Mesenchymal stem cell (in vitro differentiated cells and primary cell): ENCODE data around the gene LRRC10B.
A peak's percentile ranks its signal among the peaks of the same experiment; 100 is the strongest.

Experiments used
- DNase-seq: peaks from one replicate; pipeline ENCODE4 v3.0.0-alpha.2; 2013
- H2AFZ ChIP-seq: one replicate; pipeline ENCODE4 v1.6.1; 2013; ENCODE audit warnings: low read depth, mild to moderate bottlenecking, control low read depth, inconsistent platforms, low read length, moderate library complexity
- H2AK5ac ChIP-seq: 2 replicates; pipeline ENCODE4 v1.6.1; 2013; ENCODE audit warnings: low read length, moderate library complexity, mild to moderate bottlenecking, inconsistent platforms; ENCODE audit not compliant: severe bottlenecking
- H2BK120ac ChIP-seq: one replicate; pipeline ENCODE4 v1.6.1; 2013; ENCODE audit warnings: low read depth, mild to moderate bottlenecking, inconsistent platforms, low read length, moderate library complexity
- H2BK12ac ChIP-seq, 2 experiments: one replicate each; pipeline ENCODE4 v1.6.1; 2013; ENCODE audit warnings: inconsistent platforms in 2 of 2, low read length in 2 of 2, mild to moderate bottlenecking in 2 of 2, moderate library complexity in 2 of 2, control low read depth in 1 of 2
- H2BK15ac ChIP-seq: one replicate; pipeline ENCODE4 v1.6.1; 2013; ENCODE audit warnings: mild to moderate bottlenecking, low read depth, inconsistent platforms; ENCODE audit not compliant: poor library complexity, severe bottlenecking
- H2BK5ac ChIP-seq: 2 replicates; pipeline ENCODE4 v1.6.1; 2013; ENCODE audit warnings: low read depth, mild to moderate bottlenecking, low read length, control low read depth, inconsistent platforms; ENCODE audit not compliant: poor library complexity, severe bottlenecking
- H3K14ac ChIP-seq, 2 experiments: one replicate each; pipeline ENCODE4 v1.6.1; 2013; ENCODE audit warnings: inconsistent platforms in 2 of 2, low read length in 2 of 2, control low read depth in 1 of 2, mild to moderate bottlenecking in 1 of 2, moderate library complexity in 1 of 2
- H3K18ac ChIP-seq, 2 experiments: one replicate each; pipeline ENCODE4 v1.6.1; 2013; ENCODE audit warnings: inconsistent platforms in 2 of 2, low read length in 2 of 2, control low read depth in 1 of 2, low read depth in 1 of 2, mild to moderate bottlenecking in 1 of 2
- H3K23ac ChIP-seq, 2 experiments: one replicate each; pipeline ENCODE4 v1.6.1; 2013; ENCODE audit warnings: inconsistent platforms in 2 of 2, low read length in 2 of 2, mild to moderate bottlenecking in 2 of 2, moderate library complexity in 2 of 2, control low read depth in 1 of 2
- H3K27ac ChIP-seq: 2 replicates; pipeline ENCODE4 v1.5.1; 2013; ENCODE audit warnings: mild to moderate bottlenecking, moderate library complexity, low read length, control low read depth, inconsistent platforms; ENCODE audit not compliant: poor library complexity, severe bottlenecking
- H3K27me3 ChIP-seq, 2 experiments: 2 replicates each; pipeline versions ENCODE4 v1.6.1 to v1.7.0; 2013; ENCODE audit warnings: low read length in 2 of 2, mild to moderate bottlenecking in 2 of 2, moderate library complexity in 2 of 2, control low read depth in 1 of 2, inconsistent platforms in 1 of 2; ENCODE audit not compliant: control insufficient read depth in 1 of 2, insufficient read depth in 1 of 2
- H3K36me3 ChIP-seq, 2 experiments: 2 replicates each; pipeline versions ENCODE4 v1.6.1 to v1.7.0; 2013; ENCODE audit warnings: low read length in 2 of 2, control low read depth in 1 of 2, inconsistent platforms in 1 of 2, low read depth in 1 of 2, mild to moderate bottlenecking in 1 of 2; ENCODE audit not compliant: insufficient read depth in 2 of 2, control insufficient read depth in 1 of 2
- H3K4ac ChIP-seq, 2 experiments: one replicate each; pipeline ENCODE4 v1.6.1; 2013; ENCODE audit warnings: inconsistent platforms in 2 of 2, low read length in 2 of 2, mild to moderate bottlenecking in 2 of 2, moderate library complexity in 2 of 2, control low read depth in 1 of 2, low read depth in 1 of 2
- H3K4me1 ChIP-seq: 2 replicates; pipeline ENCODE4 v1.6.1; 2013; ENCODE audit warnings: low read depth, low read length, control low read depth; ENCODE audit not compliant: control insufficient read depth, insufficient read depth
- H3K4me2 ChIP-seq: 2 replicates; pipeline ENCODE4 v1.6.1; 2013; ENCODE audit warnings: low read length, mild to moderate bottlenecking, inconsistent platforms; ENCODE audit not compliant: poor library complexity, severe bottlenecking
- H3K4me3 ChIP-seq, 2 experiments: 2 replicates each; pipeline versions ENCODE4 v1.5.1 to v1.7.0; 2013; ENCODE audit warnings: low read length in 2 of 2, mild to moderate bottlenecking in 2 of 2, control low read depth in 1 of 2, low read depth in 1 of 2; ENCODE audit not compliant: insufficient read depth in 1 of 2
- H3K79me1 ChIP-seq: replicated peaks from 2 replicates; pipeline ENCODE4 v1.6.1; 2013; ENCODE audit warnings: mild to moderate bottlenecking, control low read depth, low read length, inconsistent platforms; ENCODE audit not compliant: poor library complexity, severe bottlenecking
- H3K9ac ChIP-seq: 2 replicates; pipeline ENCODE4 v1.7.0; 2013; ENCODE audit warnings: mild to moderate bottlenecking, low read length, moderate library complexity
- H3K9me3 ChIP-seq: 2 replicates; pipeline ENCODE4 v1.7.0; 2013; ENCODE audit warnings: mild to moderate bottlenecking, low read length; ENCODE audit not compliant: control insufficient read depth
- H4K8ac ChIP-seq: one replicate; pipeline ENCODE4 v1.6.1; 2013; ENCODE audit warnings: inconsistent platforms, mild to moderate bottlenecking, low read length, moderate library complexity
- H4K91ac ChIP-seq: one replicate; pipeline ENCODE4 v1.6.1; 2013; ENCODE audit warnings: mild to moderate bottlenecking, low read length, inconsistent platforms
- WGBS: methylation state at CpG from one replicate; pipeline ENCODE4 v1.1.7; 2013; ENCODE audit warnings: mixed read lengths; 5-methylcytosine and 5-hydroxymethylcytosine counted together

Gene LRRC10B

DNA sequence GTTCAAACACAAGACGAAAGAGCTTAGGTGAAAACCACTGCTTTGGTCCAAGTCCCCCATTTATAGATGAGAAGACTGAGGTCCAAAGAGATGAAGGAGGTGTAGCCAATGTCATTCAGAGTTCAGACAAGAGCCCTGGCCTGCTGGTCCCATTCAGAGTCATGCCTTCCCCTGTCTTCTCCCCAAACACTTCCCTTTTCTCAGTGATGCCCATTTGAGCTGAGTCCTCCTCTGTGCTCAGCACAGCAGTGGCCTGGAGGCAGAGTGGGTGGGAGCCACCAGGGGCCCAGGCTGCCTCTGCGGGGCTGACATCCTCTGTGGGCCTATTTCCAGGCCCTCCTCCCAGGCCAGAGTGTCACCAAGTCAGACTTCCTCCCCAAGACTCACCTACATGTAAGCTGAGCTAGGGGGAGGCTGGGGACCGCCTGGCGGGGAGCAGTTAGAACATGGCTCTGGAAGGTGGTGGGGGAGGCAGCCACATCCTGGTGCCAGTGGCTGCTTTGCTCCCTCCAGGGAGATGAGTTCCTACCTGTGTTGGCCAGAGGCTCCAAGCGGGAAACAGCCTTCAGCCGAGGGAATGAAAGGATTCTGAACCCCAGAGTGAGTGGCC is 22.4 kb upstream of the LRRC10B start:
- no peak overlapping the region for H2BK12ac ChIP-seq
- H3K27ac ChIP-seq, result no peak overlapping the region
- peaks cover 13% of the 10 kb centered on the region for H3K4me1 ChIP-seq
- H3K4ac ChIP-seq, result no peak overlapping the region
- H3K79me1 ChIP-seq, result no peaks in the 10 kb centered on the region
- no peak overlapping the region for H3K23ac ChIP-seq
- H2BK5ac ChIP-seq, result no peak overlapping the region
- no peak overlapping the region for H2AK5ac ChIP-seq
- H3K14ac ChIP-seq, result no peak overlapping the region
- no peaks in the 10 kb centered on the region for H3K36me3 ChIP-seq
- H3K27me3 ChIP-seq, result peaks cover 45 to 65% of the 10 kb centered on the region in 2 experiments
- H4K91ac ChIP-seq, result no peak overlapping the region
- H3K9me3 ChIP-seq, result no peaks in the 10 kb centered on the region
- H4K8ac ChIP-seq, result no peak overlapping the region
- H2BK15ac ChIP-seq, result peak overlapping the region; percentile 1
- no peak overlapping the region for H3K4me3 ChIP-seq
- H3K9ac ChIP-seq, result no peak overlapping the region
- H2AFZ ChIP-seq, result no peak overlapping the region
- H3K18ac ChIP-seq, result no peak overlapping the region
- WGBS, result 97% methylated on average over 5 of the region's 6 CpGs
- H3K4me2 ChIP-seq, result no peak overlapping the region
- no peak for DNase-seq
- no peak overlapping the region for H2BK120ac ChIP-seq

DNA sequence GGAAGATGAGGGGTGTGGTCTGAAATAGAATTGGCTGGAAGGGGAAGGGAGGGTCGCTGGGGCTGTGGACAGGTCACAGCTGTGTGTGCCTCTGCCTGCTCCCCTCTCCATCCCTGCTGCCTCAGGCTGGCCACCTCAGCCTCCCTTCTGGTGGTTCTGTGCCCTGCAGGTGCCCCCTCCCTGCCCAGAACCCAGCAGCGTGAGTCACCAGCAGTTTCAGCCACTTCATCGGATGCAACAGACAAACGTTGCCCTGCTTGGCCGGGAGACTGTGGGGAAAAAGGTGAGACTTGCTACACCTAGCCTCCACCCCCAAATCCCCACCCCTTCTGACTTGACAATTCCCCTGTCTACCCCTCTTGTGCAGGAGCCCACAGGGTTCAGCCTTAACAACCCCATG is 21.8 kb upstream of the LRRC10B start:
- no peak overlapping the region for H3K18ac ChIP-seq
- H3K23ac ChIP-seq, result no peak overlapping the region
- H2BK15ac ChIP-seq, result no peak overlapping the region
- H4K8ac ChIP-seq, result no peak overlapping the region
- H3K4me2 ChIP-seq, result no peak overlapping the region
- H3K27ac ChIP-seq, result no peak overlapping the region
- no peak overlapping the region for H3K4ac ChIP-seq
- H3K36me3 ChIP-seq, result no peaks in the 10 kb centered on the region
- no peak overlapping the region for H2BK5ac ChIP-seq
- no peak overlapping the region for H3K9ac ChIP-seq
- peak overlapping the region in 1 of 2 experiments; percentile 58 for H3K14ac ChIP-seq
- H2AFZ ChIP-seq, result no peak overlapping the region
- WGBS, result 86% methylated on average over 4 of the region's 5 CpGs
- no peak overlapping the region for H4K91ac ChIP-seq
- H2BK12ac ChIP-seq, result no peak overlapping the region
- no peak overlapping the region for H3K4me3 ChIP-seq
- H3K4me1 ChIP-seq, result peaks cover 12% of the 10 kb centered on the region
- no peak overlapping the region for H2BK120ac ChIP-seq
- H2AK5ac ChIP-seq, result no peak overlapping the region
- no peak for DNase-seq
- H3K27me3 ChIP-seq, result peaks cover 43 to 58% of the 10 kb centered on the region in 2 experiments
- no peaks in the 10 kb centered on the region for H3K9me3 ChIP-seq
- H3K79me1 ChIP-seq, result no peaks in the 10 kb centered on the region

DNA sequence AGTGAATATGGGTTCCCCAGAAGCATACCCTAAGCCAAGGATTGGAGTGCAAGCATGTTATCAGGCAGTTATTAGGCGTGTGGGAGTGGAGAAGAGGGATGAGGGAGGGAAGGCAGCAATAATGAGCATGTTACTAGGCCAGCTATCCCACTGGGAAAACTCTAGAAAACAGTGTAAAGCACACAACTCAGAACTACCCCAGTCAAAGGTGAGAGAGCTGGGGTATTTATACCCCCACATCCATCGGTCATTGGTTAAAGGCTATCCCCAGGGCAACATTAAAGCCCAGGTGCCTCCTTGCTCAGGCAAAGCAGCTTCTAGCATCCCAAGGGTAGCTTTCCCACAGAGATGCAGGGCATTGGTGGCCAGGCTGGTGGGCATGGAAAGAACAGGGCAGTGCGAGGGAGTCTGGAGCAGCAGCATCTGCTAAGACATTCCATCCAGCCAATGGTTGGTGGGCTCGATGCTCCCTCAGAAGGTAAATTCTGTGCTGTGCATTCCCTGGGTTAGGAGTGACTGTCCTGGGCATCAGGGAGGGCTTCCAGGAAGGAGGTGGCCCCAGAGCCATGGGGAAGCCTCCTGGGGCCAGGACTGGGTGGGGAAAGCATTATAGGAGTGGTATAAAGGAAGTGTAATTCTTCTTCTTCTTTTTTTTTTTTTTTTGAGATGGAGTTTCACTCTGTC is 21.1 kb upstream of the LRRC10B start:
- H3K4ac ChIP-seq, result no peak overlapping the region
- no peak overlapping the region for H3K4me2 ChIP-seq
- H3K18ac ChIP-seq, result no peak overlapping the region
- no peak overlapping the region for H2BK12ac ChIP-seq
- H3K4me3 ChIP-seq, result no peak overlapping the region
- no peak overlapping the region for H2BK5ac ChIP-seq
- H2BK15ac ChIP-seq, result no peak overlapping the region
- H3K27ac ChIP-seq, result no peak overlapping the region
- no peak overlapping the region for H2BK120ac ChIP-seq
- no peaks in the 10 kb centered on the region for H3K36me3 ChIP-seq
- H4K91ac ChIP-seq, result no peak overlapping the region
- no peak for DNase-seq
- H2AFZ ChIP-seq, result no peak overlapping the region
- WGBS, result 85% methylated on average over 4 of the region's 4 CpGs
- H3K79me1 ChIP-seq, result no peaks in the 10 kb centered on the region
- H3K27me3 ChIP-seq, result peaks cover 36 to 51% of the 10 kb centered on the region in 2 experiments
- no peak overlapping the region for H3K23ac ChIP-seq
- H4K8ac ChIP-seq, result no peak overlapping the region
- H3K4me1 ChIP-seq, result peaks cover 12% of the 10 kb centered on the region
- H2AK5ac ChIP-seq, result no peak overlapping the region
- H3K9ac ChIP-seq, result no peak overlapping the region
- no peak overlapping the region for H3K14ac ChIP-seq
- H3K9me3 ChIP-seq, result no peaks in the 10 kb centered on the region

DNA sequence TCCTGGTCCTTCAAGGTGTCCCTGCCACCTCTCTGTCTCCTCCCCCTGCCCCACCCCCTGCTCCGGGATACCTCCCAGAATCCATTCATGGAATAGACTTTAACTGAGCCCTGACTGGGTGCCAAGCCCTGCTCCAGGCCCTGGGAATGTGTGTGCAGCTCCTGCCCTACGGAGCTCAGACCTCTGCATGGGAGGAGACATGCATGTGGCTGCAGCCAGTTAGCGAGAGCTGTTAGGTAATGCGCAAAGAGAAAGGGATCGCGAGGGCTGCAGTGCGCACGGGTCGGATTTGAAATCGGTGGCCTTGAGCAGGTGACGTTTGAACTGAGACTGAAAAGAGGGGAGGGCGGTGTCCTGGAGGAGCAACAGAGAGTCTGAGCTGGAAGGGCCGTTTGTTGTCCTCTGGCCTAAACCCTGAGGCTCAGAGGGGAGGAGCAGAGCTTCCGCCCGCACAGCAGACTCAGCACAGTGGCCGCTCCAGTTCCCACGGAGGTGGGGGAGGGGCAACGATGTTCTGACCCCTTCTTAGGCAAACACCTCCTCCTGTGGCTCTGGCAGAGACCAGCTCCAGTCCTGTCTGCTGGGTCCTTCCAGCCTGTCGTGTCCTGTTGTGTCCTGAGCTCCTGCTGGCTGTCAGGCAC is 19.8 kb upstream of the LRRC10B start:
- Histone ChIP-seq H3K27me3 (peaks cover 35 to 47% of the 10 kb centered on the region in 2 experiments), H3K4ac (no peak overlapping the region), H4K91ac (no peak overlapping the region), H3K36me3 (no peaks in the 10 kb centered on the region), H2BK15ac (no peak overlapping the region), H2BK5ac (no peak overlapping the region), H2AFZ (no peak overlapping the region), H2BK120ac (no peak overlapping the region), H2AK5ac (no peak overlapping the region), H3K27ac (no peak overlapping the region), H3K9ac (peak overlapping the region; percentile 17), H3K23ac (peak overlapping the region in 1 of 2 experiments; percentile 16), H3K18ac (peak overlapping the region; percentile 2 to 3), H3K14ac (peak overlapping the region in 1 of 2 experiments; percentile 64), H4K8ac (peak overlapping the region; percentile 46), H3K4me1 (peaks cover 12% of the 10 kb centered on the region), H2BK12ac (no peak overlapping the region), H3K4me2 (no peak overlapping the region), H3K79me1 (no peaks in the 10 kb centered on the region), H3K9me3 (no peaks in the 10 kb centered on the region), H3K4me3 (peak overlapping the region in 1 of 2 experiments; percentile 63)
- WGBS, result 37% methylated on average over 19 of the region's 19 CpGs
- peak; percentile 40 for DNase-seq
